NCI-H510A treated with DMSO at 0.1 percent for 48 hours (cell line): Measurements from ENCODE around the gene FYB1.

Experiments used
- DNase-seq: peaks from one replicate; lab custom pipeline; 2025; lab: John Stamatoyannopoulos, UW

The FYB1 gene

DNA sequence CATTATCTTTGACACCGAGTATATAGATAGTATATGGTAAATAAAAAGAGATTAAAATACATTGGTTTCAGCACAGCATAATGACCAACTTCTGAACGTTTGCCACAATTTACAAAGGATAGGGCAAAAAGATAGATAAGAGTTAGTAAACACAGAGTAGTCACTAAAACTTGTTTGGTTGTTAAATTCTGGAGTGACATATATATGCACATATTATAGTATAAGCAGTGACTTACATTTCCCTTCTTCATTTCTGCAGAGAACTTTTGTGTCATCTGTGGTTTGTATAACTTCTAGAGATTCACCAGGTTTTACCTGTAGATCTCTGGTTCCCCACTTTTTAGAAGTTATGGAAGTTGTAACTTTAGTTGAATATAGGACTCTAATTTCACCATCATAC is 100.7 kb downstream of the FYB1 start:
- DNase-seq: no peak

DNA sequence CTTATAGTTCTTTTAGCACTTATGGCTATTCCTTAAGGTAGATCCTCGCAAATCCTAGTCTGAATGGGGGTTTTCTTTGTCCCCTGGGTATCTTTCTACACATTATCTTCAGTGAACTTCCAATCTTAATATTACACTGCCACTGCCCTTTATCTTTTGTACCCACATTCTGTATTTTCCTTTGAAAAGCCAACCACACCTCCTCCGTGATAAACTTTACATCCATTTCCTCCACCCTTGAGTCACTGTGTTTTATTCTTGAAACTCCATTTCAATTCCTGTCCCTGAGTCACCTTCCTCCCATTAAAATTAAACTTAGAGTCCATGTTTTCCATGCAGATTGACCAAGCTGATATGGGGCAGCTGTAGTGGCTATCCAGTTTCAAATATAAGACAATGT is 102.0 kb downstream of the FYB1 start:
- no peak for DNase-seq

DNA sequence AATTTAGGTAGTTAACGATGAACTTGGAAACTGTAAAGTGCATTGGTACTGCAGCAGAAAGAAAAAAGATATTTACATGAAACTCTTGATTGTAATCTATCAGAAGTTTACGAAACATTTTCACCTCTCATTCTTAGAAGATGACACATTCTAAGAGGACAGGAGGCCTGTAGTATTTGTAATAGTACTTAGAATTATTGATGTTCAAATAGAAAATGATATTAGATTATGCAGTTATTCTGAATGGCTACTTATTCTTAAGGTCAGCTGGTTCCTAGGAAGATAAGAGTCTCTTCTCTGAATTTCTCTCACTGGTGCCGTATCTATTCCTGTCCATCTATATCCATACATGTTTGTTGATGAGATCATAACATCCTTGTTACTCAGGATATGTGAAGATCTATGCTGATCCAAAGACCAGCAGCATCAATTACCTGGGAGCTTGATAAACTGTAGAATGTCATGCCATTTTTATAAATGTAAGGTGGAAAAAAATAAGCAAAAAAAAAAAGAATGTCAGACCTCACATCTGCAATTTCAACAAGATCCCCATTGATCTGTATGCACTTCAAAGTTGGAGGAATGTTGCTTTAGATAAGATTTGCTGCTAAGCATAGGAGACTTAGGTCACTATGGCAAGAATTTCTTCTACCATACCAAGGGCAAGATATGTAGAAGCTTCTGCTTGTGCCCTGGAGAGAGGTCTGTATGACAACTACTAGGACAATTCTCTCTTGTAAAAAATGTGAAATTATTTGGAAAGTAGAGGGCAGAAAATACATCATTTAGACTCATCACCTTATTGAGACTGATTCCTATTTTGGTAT is 102.8 kb downstream of the FYB1 start:
- no peak for DNase-seq

DNA sequence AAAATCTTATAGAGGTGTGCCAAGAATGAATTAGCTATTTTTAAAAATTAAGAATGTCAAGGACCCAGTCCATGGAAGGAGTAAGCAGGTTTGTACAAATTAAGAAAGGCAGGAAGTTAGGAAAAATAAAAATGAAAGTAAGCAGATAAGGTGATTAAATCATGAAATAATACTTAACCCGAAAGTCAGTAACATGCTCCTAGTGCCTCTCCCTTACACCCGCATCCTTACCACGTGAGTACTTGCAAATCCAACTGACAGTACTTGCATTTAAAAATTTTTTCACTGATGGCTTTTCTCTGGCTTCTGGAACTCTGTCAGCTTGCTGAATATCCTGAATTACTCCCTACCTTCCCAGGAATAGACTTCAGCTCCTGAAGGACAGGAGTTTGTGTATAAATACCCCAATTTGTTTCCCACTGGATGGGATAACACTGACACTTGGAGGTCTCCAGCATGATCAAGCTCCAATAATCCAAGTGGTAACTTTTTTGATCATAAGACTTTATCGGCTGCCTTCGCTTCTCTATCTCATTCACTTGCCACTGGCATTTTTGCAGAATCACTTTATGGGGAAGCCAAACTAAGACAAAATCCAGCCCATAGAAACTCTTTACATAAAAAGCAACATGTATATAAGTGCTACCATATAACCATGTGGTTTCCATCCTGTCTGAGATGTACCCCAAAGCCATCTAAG is 103.6 kb downstream of the FYB1 start:
- no peak for DNase-seq

DNA sequence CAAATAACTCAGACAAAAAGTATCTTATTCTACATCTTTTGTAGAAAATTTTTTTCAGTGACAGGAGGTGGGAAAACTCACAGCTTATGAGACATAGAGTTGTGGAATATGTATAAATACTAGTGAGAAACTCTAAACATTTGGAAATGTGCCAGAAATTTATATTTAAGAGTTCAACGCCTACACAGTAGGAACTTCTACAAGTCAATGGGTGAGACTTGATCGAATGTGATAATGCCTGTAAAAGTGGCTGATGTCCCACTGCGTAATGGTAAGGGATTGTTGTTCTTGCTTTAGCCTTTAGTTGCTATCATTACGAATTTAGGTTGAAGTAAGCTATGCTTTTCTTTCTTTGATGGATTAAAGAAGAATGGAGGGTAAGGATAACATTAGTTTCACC is 105.2 kb downstream of the FYB1 start:
- no peak for DNase-seq

DNA sequence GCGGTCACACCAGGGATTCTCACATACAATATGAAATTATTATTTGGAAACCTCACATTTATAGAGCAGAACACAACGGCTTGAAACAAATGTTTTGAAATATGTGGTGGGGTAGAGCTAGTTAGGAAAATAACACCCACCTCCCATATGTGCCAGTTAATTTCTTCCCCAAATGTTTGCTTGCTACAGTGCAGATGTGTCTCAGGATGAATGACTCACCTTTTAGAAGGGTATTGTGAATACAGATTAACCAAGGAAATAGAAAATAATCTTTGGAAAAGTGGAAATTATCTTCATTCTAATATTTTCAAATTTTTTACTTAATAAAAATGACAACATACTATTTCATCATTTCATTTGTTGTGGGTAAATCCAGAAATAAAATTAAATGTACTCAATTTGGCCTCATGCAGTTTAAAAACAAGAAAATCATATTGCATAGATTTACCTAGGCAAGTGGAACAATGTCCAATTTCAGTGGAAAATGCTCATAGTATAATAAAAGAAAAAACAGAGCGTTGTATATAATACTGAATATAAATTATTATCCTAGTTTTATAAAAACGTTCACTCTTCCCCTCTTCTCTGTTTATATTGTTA is 105.9 kb downstream of the FYB1 start:
- DNase-seq: no peak

DNA sequence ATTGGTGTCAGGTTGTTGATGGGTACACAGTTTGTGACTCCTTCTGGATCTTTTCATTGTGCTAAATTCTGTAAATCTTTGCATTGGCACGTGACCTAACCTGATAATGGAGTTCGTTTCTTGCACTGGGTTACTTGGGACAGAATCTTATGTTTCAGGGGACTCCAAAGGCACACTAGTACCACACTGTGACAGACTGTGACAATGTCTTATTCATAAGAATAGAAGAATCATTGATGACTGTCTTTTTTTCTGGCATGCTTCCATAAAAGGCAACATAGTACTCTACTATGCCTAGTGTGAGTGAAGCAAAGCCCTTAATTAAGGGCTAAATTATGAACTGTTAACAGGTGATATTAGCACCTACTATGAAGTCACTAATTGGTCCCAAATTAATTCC is 109.8 kb downstream of the FYB1 start:
- no peak for DNase-seq

DNA sequence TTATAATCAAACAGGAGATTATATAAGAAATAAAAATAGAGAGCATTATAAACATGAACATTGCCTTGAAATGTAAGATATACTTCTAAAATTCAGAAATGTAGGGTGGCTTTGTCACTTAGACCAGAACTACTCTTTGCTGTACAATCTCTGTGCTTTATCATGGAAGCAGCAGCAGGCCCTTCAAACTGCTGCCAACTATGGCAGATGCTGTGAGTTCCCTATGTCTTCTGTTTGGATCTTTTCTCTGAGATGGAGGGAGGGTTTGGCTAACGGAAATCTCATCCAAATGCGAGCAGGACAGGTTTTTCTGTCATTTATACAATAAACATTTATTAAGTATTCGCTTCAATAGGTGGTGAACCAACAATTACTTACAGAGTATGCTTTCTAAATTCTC is 110.4 kb downstream of the FYB1 start:
- no peak for DNase-seq

DNA sequence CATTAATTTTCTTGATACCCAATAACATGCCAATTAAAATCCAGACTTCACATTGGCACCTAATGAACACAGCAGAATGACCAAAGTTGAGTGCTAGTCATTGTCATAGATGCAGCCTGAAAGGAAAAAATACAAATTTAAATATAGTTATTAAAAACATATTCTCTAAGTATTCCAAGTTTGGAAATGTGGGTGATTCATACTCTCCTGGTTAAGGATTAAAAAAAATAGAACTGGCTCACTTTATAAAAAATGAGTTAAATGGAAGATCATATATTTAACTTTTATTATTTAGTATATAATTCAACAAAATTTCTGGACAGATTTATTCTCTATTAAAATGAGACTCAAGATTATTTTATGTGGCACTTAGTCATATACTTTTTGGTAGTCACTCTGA is 112.0 kb downstream of the FYB1 start:
- no peak for DNase-seq

DNA sequence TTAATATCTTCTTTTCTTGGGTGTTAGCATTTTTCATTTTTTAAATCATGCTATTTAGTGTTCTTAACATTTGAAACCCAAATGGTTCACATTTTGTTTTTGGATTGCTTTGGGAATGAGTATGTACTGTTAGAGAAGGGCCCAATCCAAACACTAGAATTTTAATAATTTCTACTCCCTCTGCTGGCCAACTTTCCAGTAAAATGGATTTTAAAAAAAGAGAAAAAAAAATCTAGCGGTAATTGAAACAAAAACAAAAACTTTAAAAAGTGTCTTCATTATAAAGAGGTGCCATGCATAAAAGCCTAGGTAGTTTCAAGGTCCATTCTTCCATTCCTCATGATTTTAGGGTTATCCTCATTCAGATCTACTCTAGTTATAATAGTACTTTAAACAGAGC is 113.0 kb downstream of the FYB1 start:
- no peak for DNase-seq

DNA sequence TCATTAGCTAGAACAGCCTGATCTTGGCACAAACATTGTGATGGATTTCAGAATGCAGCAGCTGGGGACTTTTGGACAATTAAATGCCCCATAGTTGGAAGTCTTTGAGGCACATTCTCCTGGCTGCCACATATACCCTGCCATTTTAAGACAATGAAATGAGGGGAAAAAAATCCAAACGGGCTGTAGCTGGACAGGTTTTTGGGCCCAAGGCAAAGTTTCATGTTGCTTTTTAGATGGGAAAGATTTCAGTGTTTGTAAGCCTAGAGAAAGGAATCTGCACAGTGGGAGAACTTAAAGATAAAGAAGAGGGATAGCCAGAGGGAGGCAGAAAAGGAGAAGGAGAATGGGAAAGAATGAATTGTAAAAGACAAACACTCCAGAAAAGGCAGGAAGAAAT is 115.1 kb downstream of the FYB1 start:
- DNase-seq: no peak

DNA sequence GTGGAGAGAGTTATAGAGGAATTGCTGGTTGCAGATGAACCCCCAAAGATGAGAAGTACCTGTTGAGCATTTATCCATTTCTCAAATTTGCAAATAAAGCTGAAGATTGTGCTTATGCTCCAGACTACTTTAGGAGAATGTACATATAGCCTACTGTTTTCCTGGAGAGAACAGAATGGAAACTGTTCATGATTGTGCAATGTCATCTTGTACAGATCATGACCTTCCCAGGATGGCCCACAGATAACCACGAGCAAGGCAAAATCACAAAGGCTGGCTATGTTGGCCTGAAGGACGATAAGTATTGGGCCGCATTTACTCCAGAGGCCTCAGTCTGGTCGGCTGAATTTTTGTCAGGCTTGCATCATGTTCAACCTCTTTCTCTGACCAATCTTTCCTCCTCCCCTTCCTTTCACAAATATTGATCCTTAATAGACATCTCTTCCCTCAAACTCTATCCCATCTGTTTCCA is 116.6 kb downstream of the FYB1 start:
- no peak for DNase-seq

DNA sequence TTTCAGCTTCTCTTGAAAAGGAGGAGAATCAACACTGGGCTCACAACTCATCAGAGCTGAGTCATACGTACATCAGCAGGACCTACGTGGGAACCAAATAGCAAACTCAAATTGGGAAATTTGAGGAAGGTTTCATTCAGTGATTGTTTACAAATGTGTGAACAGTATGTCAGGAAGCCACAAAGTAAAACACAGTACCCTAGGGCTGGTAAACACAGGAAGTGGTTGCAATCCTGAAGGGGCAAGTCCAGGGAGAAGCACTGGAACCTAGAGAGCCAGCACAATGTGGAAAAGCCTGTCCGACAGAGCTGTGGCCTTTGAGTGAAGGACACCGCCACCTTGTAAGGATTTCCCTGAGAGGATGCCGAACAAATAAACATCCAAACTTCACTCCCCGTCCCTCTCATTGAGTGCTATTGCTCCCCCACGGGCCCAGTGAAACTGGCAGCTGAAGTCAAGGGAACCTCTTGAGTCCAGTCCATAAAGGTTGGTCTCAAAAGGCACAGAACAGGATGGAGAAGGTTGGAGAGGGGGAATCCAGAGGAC is 118.4 kb downstream of the FYB1 start:
- peak; percentile 36 for DNase-seq

DNA sequence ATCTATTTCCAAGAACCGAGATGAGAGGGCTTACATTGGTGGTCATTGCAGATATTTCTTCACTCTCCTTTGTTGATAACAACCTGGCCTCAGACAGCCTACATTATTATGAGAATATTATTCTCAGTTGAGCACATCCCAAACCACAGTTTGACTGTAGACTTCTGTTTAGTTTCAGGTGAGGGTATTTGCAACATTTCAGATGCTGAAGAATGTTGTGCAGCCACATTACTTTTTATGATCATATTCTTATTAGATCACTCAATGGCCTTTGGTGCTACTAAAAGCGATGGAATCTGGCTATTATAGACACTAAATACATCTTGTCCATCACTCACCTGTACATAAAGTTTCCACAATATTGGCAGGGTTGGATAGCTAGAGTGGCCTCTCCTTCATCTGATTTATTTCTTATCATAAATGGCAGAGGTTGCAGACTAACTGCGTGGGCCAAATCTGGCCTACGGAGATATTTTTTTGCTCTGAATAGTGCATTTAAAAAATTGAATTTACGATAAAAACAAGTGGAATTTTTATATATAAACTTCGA is 119.0 kb downstream of the FYB1 start:
- no peak for DNase-seq

DNA sequence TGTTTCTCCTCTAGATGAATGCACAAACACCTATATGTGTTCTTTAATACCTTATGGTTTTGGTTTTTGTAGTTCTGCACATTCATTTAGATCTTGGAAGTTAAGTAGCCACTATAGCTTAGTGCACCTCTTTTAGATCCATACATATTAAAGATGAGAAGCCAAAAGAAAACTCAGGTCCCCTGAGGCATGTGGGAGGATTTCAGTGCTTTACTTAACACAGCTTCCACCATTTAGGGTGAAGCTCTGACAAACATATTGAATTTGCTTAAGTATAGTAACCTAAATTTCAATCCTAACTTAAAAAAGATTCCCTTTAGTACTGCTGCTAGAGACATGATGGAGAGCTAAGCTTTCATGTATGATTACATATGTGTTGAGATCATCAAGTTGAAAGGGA is 119.5 kb downstream of the FYB1 start:
- DNase-seq: no peak

DNA sequence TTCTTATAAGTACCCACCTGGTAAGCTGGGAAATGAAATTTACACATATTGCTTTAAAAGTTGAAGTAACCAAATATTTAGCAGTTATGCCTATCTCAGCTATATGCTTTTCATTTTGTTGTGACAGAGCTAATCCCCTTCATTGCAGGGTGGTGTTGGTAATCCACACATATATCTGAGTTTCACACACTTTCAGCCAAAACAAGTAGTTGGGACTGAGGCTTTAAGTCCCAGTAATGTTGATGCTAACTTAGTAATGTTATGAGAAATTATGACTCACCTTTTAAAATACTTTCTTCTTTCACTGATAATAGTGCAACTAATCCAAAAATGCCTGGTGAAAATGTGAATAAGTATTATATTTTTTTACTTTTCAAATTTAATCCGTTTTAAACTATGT is 126.0 kb downstream of the FYB1 start:
- DNase-seq: no peak

DNA sequence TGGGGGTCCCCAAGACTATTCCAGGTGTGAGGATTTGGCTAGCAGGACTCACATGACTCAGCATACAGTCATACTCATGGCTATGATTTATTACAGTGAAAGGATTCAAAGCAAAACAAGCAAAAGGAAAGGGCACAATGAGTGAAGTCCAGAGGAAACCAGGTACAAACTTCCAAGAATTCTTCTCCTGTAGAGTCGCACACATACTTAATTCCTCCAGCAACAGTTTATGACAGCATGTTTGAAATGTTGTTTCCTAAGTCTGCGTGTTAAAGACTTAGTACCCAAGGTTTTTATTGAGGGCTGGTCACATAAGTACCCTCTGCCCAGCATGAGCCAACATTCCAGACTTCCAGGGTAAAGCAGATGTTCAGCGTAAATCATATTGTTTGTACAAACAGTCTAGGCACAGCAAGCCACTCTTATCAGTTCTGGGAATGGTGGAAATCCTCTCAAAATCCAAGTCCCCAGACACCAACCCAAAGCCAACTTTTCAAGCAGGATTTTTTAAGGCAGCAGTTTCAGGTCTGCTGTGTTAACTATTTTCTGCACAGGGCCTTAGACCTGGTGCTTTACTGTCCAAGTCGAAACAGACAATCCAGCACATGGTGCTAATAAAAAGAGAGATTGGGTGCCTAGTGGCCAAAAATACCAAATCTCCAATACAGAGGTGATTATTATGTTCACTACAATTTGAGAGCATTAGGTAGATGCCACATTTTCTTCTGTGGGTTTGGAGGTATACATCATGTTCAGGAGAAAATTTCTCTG is 126.6 kb downstream of the FYB1 start:
- peak; percentile 42 for DNase-seq

DNA sequence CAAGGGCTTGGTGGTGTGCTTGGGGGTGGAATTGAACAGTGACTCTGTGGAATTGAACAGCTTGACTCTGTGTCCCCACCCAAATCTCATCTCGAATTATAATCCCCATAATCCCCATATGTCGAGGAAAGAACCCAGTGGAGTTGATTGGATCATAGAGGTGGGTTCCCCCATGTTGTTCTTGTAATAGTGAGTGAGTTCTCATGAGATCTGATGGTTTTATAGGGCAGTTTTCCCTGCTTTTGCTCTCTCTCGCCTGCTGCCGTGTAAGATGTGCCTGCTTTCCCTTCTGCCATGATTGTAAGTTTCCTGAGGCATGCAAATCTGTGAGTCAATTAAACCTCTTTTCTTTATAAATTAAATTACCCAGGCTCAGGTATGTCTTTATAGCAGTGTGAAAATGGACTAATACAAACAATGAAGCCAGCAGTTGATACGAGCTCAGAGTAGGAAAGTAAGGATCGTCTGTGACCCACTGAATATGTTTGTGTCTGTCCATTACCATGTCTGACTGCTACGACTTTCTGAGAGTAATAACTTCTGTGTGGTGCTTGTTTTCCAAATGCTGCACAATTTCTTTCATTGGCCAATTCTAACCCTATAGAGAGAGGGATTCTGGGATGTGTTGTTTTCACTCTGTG is 127.3 kb downstream of the FYB1 start:
- no peak for DNase-seq

DNA sequence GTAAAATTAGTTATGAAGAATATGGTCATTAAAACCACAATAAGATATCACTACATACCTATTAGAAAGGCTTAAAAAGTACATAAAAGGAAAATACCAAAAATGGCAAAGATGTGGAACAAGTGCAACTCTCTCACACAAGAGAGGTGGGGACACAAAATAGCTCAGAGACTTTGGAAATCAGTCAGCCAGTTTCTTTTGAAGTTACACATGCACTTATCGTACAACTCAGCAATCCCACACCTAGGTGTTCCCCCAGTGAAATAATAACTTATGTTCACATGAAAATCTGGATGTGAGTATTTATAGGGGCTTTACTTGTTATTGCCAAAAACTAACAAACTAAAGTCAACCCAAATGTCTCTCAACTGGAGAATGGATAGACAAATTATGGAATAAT is 135.4 kb downstream of the FYB1 start:
- DNase-seq: no peak

DNA sequence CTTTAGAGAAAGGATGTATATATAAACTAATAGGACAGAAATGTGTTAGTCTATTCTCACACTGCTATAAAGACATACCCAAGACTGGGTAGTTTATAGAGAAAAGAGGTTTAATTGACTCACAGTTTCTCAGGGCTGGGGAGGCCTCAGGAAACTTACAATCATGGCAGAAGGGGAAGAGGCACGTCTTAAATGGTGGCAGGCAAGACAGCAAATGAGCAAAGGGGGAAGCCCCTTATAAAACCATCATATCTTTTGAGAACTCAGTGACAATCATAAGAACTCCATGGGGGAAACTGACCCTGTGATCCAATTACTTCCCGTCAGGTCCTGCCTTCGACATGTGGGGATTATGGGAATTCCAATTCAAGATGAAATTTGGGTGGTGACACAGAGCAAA is 136.4 kb downstream of the FYB1 start:
- no peak for DNase-seq

DNA sequence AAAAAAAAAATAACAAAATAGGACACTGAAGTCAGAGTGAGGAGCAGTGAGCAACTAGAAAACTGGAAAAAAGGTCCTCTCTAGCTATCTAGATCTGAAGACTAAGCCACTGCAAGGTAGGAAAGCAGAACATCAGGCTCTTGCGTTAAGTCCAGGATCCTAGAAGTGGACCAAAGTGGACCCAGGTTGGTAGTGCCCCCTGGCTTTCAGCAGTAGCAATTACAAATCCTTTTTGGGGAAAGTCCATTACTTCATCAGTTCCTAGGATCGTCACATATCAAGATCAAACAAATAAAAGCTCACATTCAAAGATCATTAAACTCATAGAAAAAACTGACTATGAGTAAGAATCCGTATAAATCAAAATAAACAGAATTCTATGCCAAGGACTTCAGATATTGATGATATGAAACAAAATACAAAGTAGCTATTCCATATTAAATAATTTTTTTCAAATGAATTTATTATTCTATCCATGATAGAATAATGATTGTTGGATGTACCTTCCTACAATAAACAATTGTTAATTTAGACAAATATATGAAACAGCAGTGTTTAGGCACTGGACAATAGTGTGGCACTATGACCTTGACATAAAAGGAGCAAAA is 138.7 kb downstream of the FYB1 start:
- peak; percentile 45 for DNase-seq
